HEK293 (cell line): Measurements from ENCODE around the gene AKT3.

Experiments
- ZNF155 ChIP-seq: fragments of 450-650 bp; formaldehyde crosslinking; IDR thresholded peaks from 2 replicates; pipeline ENCODE4 v1.5.1; 2016; ENCODE audit warnings: missing biosample characterization, missing genetic modification characterization
- ZNF274 ChIP-seq, 2 experiments: fragments of 200-500 bp in 1 of 2; fragments of 450-650 bp in 1 of 2; sonication (Bioruptor generic) in 1 of 2; formaldehyde crosslinking in 1 of 2; IDR thresholded peaks; 2 replicates each; pipeline versions ENCODE4 v1.5.1 to v1.6.1; 2014 to 2016; ENCODE audit warnings: borderline replicate concordance in 1 of 2, inconsistent platforms in 1 of 2, low read length in 1 of 2, missing biosample characterization in 1 of 2, missing genetic modification characterization in 1 of 2
- ZNF416 ChIP-seq: fragments of 450-650 bp; formaldehyde crosslinking; IDR thresholded peaks from 2 replicates; pipeline ENCODE4 v1.5.1; 2016; ENCODE audit warnings: missing biosample characterization, missing genetic modification characterization
- ZNF473 ChIP-seq: fragments of 450-650 bp; formaldehyde crosslinking; IDR thresholded peaks from 2 replicates; pipeline ENCODE4 v1.5.1; 2017; ENCODE audit warnings: missing biosample characterization, missing genetic modification characterization
- ZNF521 ChIP-seq: fragments of 450-650 bp; formaldehyde crosslinking; IDR thresholded peaks from 2 replicates; pipeline ENCODE4 v1.5.1; 2017; ENCODE audit warnings: missing biosample characterization, mild to moderate bottlenecking, missing genetic modification characterization
- ZNF747 ChIP-seq: fragments of 450-650 bp; formaldehyde crosslinking; IDR thresholded peaks from 2 replicates; pipeline ENCODE4 v1.5.1; 2016; ENCODE audit warnings: missing biosample characterization, missing genetic modification characterization
- ZNF785 ChIP-seq: fragments of 450-650 bp; formaldehyde crosslinking; IDR thresholded peaks from 2 replicates; pipeline ENCODE4 v1.5.1; 2016; ENCODE audit warnings: missing biosample characterization, missing genetic modification characterization
- TF ChIP-seq, protein P1 (sequence below): fragments of 450-650 bp; formaldehyde crosslinking; IDR thresholded peaks from 2 replicates; pipeline ENCODE4 v1.5.1; 2016; ENCODE audit warnings: missing biosample characterization, missing genetic modification characterization
- TF ChIP-seq, protein P2 (sequence below): fragments of 450-650 bp; formaldehyde crosslinking; IDR thresholded peaks from 2 replicates; pipeline ENCODE4 v1.5.1; 2016; ENCODE audit warnings: missing biosample characterization, missing genetic modification characterization

DNA sequence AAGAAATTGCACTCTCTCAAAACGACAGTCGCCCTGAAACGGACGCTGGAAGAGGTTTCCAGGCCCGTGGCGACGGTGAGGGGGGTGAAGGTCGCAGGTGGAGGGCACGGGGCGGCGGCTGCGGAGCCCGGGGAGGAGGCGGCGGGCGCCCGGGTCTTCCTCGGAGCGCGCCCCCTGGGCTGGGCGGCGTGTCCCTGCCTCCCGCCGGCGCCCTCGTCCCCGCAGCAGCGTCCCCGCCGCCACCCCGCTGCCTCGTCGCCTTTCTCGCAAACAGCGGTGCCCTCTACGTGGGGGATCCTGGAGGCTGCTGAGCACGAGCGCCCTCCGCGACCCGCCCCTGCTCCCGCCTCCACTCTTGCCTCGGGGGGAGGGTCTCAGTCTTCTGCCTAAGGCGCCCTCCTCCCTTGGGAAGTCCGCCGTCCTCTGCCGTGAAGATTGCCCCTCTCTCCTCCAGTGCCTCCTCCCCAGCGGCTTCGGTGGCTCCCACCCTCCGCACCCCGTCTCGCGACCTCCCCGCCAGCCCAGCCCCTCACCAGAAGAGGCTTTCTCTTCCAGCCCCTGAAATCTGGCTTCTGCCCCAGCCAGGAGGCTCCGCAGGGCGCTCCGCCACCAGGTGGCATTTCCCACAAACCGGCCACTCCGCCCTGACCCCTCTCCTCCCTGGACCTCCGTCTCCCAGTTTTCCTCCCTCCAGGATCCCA is 366.8 kb downstream of the AKT3 start:
- TF ChIP-seq ZNF473 (tag by site-specific recombination) (no peak), ZNF785 (no peak), ZNF155 (tag by site-specific recombination) (no peak), ZNF416 (tag by site-specific recombination) (no peak), ZNF521 (tag by site-specific recombination) (no peak), ZNF747 (tag by site-specific recombination) (no peak), ZNF274 (IDR thresholded peaks at IDR 0.05; ENCODE audit: low read length) (no peak), ZNF274 (tag by site-specific recombination; IDR thresholded peaks at IDR 0.05; ENCODE audit: borderline replicate concordance) (no peak)
- TF ChIP-seq, protein P1, sequence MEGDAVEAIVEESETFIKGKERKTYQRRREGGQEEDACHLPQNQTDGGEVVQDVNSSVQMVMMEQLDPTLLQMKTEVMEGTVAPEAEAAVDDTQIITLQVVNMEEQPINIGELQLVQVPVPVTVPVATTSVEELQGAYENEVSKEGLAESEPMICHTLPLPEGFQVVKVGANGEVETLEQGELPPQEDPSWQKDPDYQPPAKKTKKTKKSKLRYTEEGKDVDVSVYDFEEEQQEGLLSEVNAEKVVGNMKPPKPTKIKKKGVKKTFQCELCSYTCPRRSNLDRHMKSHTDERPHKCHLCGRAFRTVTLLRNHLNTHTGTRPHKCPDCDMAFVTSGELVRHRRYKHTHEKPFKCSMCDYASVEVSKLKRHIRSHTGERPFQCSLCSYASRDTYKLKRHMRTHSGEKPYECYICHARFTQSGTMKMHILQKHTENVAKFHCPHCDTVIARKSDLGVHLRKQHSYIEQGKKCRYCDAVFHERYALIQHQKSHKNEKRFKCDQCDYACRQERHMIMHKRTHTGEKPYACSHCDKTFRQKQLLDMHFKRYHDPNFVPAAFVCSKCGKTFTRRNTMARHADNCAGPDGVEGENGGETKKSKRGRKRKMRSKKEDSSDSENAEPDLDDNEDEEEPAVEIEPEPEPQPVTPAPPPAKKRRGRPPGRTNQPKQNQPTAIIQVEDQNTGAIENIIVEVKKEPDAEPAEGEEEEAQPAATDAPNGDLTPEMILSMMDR: no peak
- TF ChIP-seq, protein P2, sequence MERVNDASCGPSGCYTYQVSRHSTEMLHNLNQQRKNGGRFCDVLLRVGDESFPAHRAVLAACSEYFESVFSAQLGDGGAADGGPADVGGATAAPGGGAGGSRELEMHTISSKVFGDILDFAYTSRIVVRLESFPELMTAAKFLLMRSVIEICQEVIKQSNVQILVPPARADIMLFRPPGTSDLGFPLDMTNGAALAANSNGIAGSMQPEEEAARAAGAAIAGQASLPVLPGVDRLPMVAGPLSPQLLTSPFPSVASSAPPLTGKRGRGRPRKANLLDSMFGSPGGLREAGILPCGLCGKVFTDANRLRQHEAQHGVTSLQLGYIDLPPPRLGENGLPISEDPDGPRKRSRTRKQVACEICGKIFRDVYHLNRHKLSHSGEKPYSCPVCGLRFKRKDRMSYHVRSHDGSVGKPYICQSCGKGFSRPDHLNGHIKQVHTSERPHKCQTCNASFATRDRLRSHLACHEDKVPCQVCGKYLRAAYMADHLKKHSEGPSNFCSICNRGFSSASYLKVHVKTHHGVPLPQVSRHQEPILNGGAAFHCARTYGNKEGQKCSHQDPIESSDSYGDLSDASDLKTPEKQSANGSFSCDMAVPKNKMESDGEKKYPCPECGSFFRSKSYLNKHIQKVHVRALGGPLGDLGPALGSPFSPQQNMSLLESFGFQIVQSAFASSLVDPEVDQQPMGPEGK (tag by site-specific recombination): no peak
